HEK293T (cell line): ENCODE data around the gene RAB40B.

Source experiments
- CTCF ChIA-PET: fragments of 350-600 bp; formaldehyde crosslinking; extraction: SDS; loops from one replicate; lab custom pipeline; 2021; ENCODE audit warnings: antibody characterized with exemption, inconsistent platforms; lab: Yijun Ruan, JAX
- POLR2A ChIA-PET: fragments of 350-600 bp; formaldehyde crosslinking; extraction: SDS; loops from one replicate; lab custom pipeline; 2020; ENCODE audit warnings: antibody characterized with exemption, inconsistent platforms; lab: Yijun Ruan, JAX
- DNase-seq: peaks from one replicate; pipeline ENCODE4 v3.0.0; 2012; ENCODE audit warnings: mixed read lengths; ENCODE audit errors: extremely low spot score
- ARNT ChIP-seq: fragments of 450-650 bp; IDR thresholded peaks from 2 replicates; pipeline ENCODE4 v1.6.1; 2017; ENCODE audit warnings: mild to moderate bottlenecking
- BHLHE40 ChIP-seq: fragments of 450-650 bp; IDR thresholded peaks from 2 replicates; pipeline ENCODE4 v1.6.1; 2016; ENCODE audit warnings: mild to moderate bottlenecking, moderate library complexity, borderline replicate concordance
- CTBP1 ChIP-seq: fragments of 450-650 bp; IDR thresholded peaks from 2 replicates; pipeline ENCODE4 v1.6.1; 2016; ENCODE audit warnings: borderline replicate concordance
- ELF4 ChIP-seq: fragments of 450-650 bp; IDR thresholded peaks from 2 replicates; pipeline ENCODE4 v1.6.1; 2017; ENCODE audit warnings: antibody characterized with exemption
- FOXA1 ChIP-seq: fragments of 450-650 bp; IDR thresholded peaks from 2 replicates; pipeline ENCODE4 v1.6.1; 2016; ENCODE audit warnings: mild to moderate bottlenecking
- FOXK2 ChIP-seq: fragments of 450-650 bp; IDR thresholded peaks from 2 replicates; pipeline ENCODE4 v1.6.1; 2016; ENCODE audit warnings: mild to moderate bottlenecking
- FOXM1 ChIP-seq: fragments of 450-650 bp; IDR thresholded peaks from 2 replicates; pipeline ENCODE4 v1.6.1; 2017; ENCODE audit warnings: mild to moderate bottlenecking, borderline replicate concordance
- HDGF ChIP-seq: fragments of 450-650 bp; IDR thresholded peaks from 2 replicates; pipeline ENCODE4 v1.6.1; 2017; ENCODE audit warnings: antibody characterized with exemption, borderline replicate concordance
- L3MBTL2 ChIP-seq: fragments of 450-650 bp; conservative IDR thresholded peaks from 2 replicates; pipeline ENCODE4 v1.6.1; 2016; ENCODE audit warnings: mild to moderate bottlenecking
- LEF1 ChIP-seq: fragments of 450-650 bp; IDR thresholded peaks from 2 replicates; pipeline ENCODE4 v1.6.1; 2017; ENCODE audit warnings: mild to moderate bottlenecking, borderline replicate concordance
- NFRKB ChIP-seq: fragments of 450-650 bp; IDR thresholded peaks from 2 replicates; pipeline ENCODE4 v1.6.1; 2016; ENCODE audit warnings: mild to moderate bottlenecking, moderate library complexity
- PKNOX1 ChIP-seq: fragments of 450-650 bp; IDR thresholded peaks from 2 replicates; pipeline ENCODE4 v1.6.1; 2016
- SP1 ChIP-seq: fragments of 450-650 bp; IDR thresholded peaks from 2 replicates; pipeline ENCODE4 v1.6.1; 2017
- SUZ12 ChIP-seq: fragments of 450-650 bp; IDR thresholded peaks from 2 replicates; pipeline ENCODE4 v1.6.1; 2016; ENCODE audit warnings: mild to moderate bottlenecking
- TARDBP ChIP-seq: fragments of 450-650 bp; IDR thresholded peaks from 2 replicates; pipeline ENCODE4 v1.6.1; 2016
- ZNF384 ChIP-seq: fragments of 450-650 bp; IDR thresholded peaks from 2 replicates; pipeline ENCODE4 v1.6.1; 2016

Gene RAB40B

GRCh38 chr17:82653651-82654528, 44.6 kb downstream of the RAB40B start:
- TF ChIP-seq SUZ12, result no peak
- TF ChIP-seq PKNOX1, result no peak
- no peak for TF ChIP-seq ZNF384
- TF ChIP-seq FOXM1, result no peak
- TF ChIP-seq SP1, result no peak
- no peak for TF ChIP-seq CTBP1
- no peak for TF ChIP-seq ELF4
- POLR2A ChIA-PET, result no interaction called here
- CTCF ChIA-PET, result no interaction called here
- DNase-seq, result no peak

- DNase-seq, result no peak
- TF ChIP-seq BHLHE40, result no peak
- no peak for TF ChIP-seq CTBP1
- no peak for TF ChIP-seq SUZ12
- no peak for TF ChIP-seq HDGF
- TF ChIP-seq FOXA1, result no peak
- TF ChIP-seq ELF4, result no peak
- CTCF ChIA-PET, result no interaction called here
- POLR2A ChIA-PET, result no interaction called here
Measured at GRCh38 chr17:82650723-82651122, 47.8 kb downstream of the RAB40B start.

- CTCF ChIA-PET, result no interaction called here
- POLR2A ChIA-PET, result no interaction called here
- TF ChIP-seq PKNOX1 (no peak), L3MBTL2 (no peak), BHLHE40 (no peak), ARNT (no peak), FOXK2 (no peak), SP1 (no peak), FOXM1 (no peak), SUZ12 (no peak), CTBP1 (no peak), NFRKB (no peak), ELF4 (no peak), TARDBP (no peak), HDGF (no peak), FOXA1 (no peak), ZNF384 (no peak), LEF1 (no peak)
- no peak for DNase-seq
Measured at GRCh38 chr17:82649501-82650261, 48.8 kb downstream of the RAB40B start.

- TF ChIP-seq CTBP1, result no peak
- no peak for TF ChIP-seq FOXK2
- no peak for TF ChIP-seq ELF4
- TF ChIP-seq ARNT, result no peak
- no peak for TF ChIP-seq SP1
- no peak for TF ChIP-seq BHLHE40
- no peak for TF ChIP-seq SUZ12
- no peak for TF ChIP-seq LEF1
- no peak for TF ChIP-seq NFRKB
- no peak for TF ChIP-seq HDGF
- TF ChIP-seq L3MBTL2, result no peak
- TF ChIP-seq TARDBP, result no peak
- no peak for TF ChIP-seq FOXA1
- TF ChIP-seq ZNF384, result no peak
- no peak for TF ChIP-seq FOXM1
- no peak for TF ChIP-seq PKNOX1
- ChIA-PET POLR2A (no interaction called here), CTCF (no interaction called here)
- peak; percentile 73 for DNase-seq
Measured at GRCh38 chr17:82648742-82649331, 49.7 kb downstream of the RAB40B start.

- CTCF ChIA-PET, result no interaction called here
- peak; percentile 99 for DNase-seq
- no peak for TF ChIP-seq CTBP1
- peak; percentile 94 for TF ChIP-seq ARNT
- TF ChIP-seq NFRKB, result no peak
- POLR2A ChIA-PET, result no interaction called here
Measured at GRCh38 chr17:82648165-82648668, 50.3 kb downstream of the RAB40B start, which contains the start of gene WDR45B. Gene WDR45B, minus strand, starts transcription at chr17:82648444. Its CDS starts 104 bp downstream, at chr17:82648340.
